ENCODE data around the gene NCR3LG1. TPM values are rescaled to one million over a fixed set of nuclear protein-coding genes. Genes with fewer than 3 reads are reported as not detected.

The NCR3LG1 gene
- total RNA-seq, 1 experiment from 2014 or later: 1.4 TPM

- no peak for DNase-seq
- Histone ChIP-seq H3K27ac (ENCODE audit: insufficient read length, low read depth, low read length) (no peak overlapping the region), H3K9ac (ENCODE audit: extremely low read depth, insufficient read length, low read length) (no peak overlapping the region), H3K14ac (ENCODE audit: insufficient read depth, low read length) (no peak overlapping the region), H4K5ac (ENCODE audit: insufficient read length, low read depth, low read length) (no peak overlapping the region), H2BK15ac (ENCODE audit: low read depth, low read length) (no peak overlapping the region), H4K20me1 (ENCODE audit: control insufficient read depth, insufficient read depth, insufficient read length) (no peaks in the 10 kb centered on the region), H3K4me2 (ENCODE audit: insufficient read depth, insufficient read length, low read length) (no peak overlapping the region), H3K79me1 (ENCODE audit: insufficient read depth, low read depth, low read length, poor library complexity, severe bottlenecking) (no peaks in the 10 kb centered on the region), H4K91ac (ENCODE audit: insufficient read length, low read depth, low read length) (no peak overlapping the region), H3K23ac (ENCODE audit: insufficient read length, low read depth, low read length) (no peak overlapping the region), H3K18ac (ENCODE audit: insufficient read length, low read depth, low read length) (no peak overlapping the region), H3K56ac (ENCODE audit: insufficient read length, low read depth, low read length) (no peak overlapping the region), H3K23me2 (ENCODE audit: insufficient read length, low read depth, low read length, poor library complexity, severe bottlenecking) (no peaks in the 10 kb centered on the region), H2BK20ac (ENCODE audit: low read depth, low read length, poor library complexity, severe bottlenecking) (no peak overlapping the region), H2BK120ac (ENCODE audit: low read depth, low read length, poor library complexity, severe bottlenecking) (no peak overlapping the region), H3T11ph (ENCODE audit: low read length) (no peak overlapping the region), H4K8ac (replicated peaks; ENCODE audit: insufficient read length, low read depth, low read length) (no peak overlapping the region), H3K79me2 (ENCODE audit: insufficient read depth, low read length) (no peaks in the 10 kb centered on the region), H3K4ac (ENCODE audit: low read depth, low read length) (no peak overlapping the region), H2AK5ac (ENCODE audit: insufficient read length, low read length) (no peak overlapping the region), H2BK12ac (ENCODE audit: insufficient read length, low read depth, low read length) (no peak overlapping the region), H2AFZ (ENCODE audit: low read length) (no peak overlapping the region), H3K9me3 (ENCODE audit: control insufficient read depth, low read depth, low read length) (no peaks in the 10 kb centered on the region), H3K27me3 (ENCODE audit: insufficient read depth, low read length) (no peaks in the 10 kb centered on the region), H3K4me1 (ENCODE audit: insufficient read depth, low read length) (no peaks in the 10 kb centered on the region), H2BK5ac (ENCODE audit: insufficient read length, low read length) (no peak overlapping the region)
- no CpG with 5 or more reads among the region's 8 CpGs for WGBS (ENCODE audit: extremely low coverage, insufficient read length, low lambda C conversion rate)
- H3K27me3 Mint-ChIP-seq (ENCODE audit: low read depth): peaks cover 62% of the 10 kb centered on the region
- H3K27ac Mint-ChIP-seq: no peak overlapping the region
- peaks cover 11 to 26% of the 10 kb centered on the region in 2 experiments for H3K4me1 Mint-ChIP-seq
- TF ChIP-seq CTCF (conservative IDR thresholded peaks at IDR 0.05): no peak
- H3K4me3 Mint-ChIP-seq: no peak overlapping the region
- peaks cover 0 to 3% of the 10 kb centered on the region in 2 experiments; a peak in 1 of 5 replicates for H3K9me3 Mint-ChIP-seq
- no peaks in the 10 kb centered on the region for H3K36me3 Mint-ChIP-seq (ENCODE audit: insufficient read depth in 1 of 3, low read depth in 3 of 3)
Observed at GRCh38 chr11:17414317-17414737, 62.7 kb downstream of the NCR3LG1 start.
